HG03521 (cell line): ENCODE data around the gene KLRG1.

ENCODE experiments used
- ATAC-seq: cut with Tn5 transposase; IDR thresholded peaks from one replicate; pipeline ENCODE4 v1.9.1; 2021; ENCODE audit warnings: mild to moderate bottlenecking, moderate library complexity; ENCODE audit not compliant: unreplicated experiment

The KLRG1 gene

DNA sequence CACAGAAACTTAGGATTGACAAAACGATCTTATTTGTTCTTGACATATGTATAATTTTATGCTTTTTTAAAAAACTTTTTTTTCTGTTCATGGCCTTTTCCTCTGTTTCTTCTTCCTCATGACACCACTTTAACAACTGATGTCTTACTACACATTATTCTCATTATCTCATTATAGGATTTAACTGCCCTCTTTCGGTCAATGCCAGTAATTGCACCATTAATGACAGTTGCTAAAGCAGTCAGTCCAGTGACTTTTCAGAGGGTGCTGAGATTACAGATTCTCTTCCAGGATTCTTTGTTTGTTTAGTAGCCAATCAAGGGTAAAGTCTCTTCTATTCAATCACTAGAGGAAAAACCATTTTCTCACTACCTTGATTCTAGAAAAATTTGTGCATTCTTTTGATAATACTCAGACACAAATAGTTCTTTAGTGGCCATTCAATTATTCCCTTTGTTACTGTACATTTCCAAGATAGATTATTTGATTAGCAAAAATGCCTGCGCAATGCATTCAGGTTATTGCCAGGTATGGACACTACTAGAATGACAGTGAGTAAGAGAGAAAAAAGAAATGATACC lies 50.1 kb downstream of the KLRG1 start:
- no peak for ATAC-seq

DNA sequence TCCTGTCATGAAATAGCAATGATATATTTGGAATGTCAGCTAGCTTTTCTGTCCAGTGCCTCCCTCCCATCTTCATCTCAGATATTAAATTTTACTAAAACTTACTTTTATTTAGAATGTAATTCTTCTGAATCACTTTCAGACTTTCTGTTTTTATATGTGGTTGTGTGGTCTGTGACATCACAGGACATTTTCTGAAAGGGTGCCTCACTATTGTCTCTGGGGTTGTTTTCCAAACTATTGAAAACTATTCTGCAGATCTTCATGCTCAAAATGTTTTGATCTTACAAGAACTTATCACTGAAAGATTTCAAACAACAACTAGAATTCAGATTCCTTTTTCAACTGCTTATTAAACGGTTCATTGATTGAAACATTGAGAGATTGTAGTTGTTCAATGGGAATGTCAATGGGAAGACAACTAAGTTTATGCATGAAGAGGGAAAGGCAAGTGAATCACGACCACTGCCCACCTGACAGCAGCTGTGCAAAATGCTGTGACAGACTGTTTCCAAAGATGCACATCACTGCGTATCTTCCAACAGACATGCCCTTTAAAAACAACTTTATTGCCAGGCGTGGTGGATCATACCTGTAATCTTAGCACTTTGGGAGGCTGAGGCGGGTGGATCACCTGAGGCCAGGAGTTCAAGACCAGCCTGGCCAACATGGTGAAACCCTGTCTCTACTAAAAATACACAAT lies 51.3 kb downstream of the KLRG1 start:
- no peak for ATAC-seq

DNA sequence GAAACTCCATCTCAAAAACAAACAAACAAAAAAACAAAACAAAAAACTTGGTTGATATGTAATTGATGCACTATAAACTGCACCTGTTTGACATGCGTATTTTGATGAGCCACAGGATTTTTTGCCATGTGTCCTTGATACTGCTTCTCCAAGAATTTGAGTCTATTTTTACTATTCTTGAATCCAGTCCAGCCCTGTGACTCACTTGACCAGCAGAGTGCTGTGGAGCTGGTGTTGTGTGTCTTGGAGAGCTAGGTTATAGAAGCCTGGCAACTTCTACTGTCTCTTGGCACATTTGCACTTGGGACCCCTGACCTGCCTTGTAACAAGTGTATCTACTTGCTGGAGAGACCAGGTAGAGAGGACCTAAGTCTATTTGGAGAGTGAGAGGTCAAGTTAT lies 52.0 kb downstream of the KLRG1 start:
- no peak for ATAC-seq

GRCh38 chr12:9043766-9044165 lies 54.4 kb downstream of the KLRG1 start:
- no peak for ATAC-seq

DNA sequence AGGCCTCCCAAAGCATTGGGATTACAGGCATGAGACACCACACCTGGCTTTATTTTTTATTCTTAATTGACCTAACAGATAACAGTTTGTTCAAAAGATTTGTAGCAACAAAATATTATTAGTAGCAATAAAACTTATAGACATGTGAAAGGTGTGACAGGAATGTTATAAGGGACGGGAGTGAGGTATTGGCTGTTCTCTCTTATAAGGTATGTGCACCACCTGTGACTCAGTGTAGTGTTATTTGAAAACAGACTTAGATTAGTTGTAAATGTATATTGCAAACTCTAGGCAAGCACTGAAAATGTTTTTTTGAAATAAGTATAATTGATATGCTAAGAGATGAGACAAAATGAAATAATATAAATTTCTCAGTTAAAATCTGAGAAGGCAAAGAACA lies 57.8 kb downstream of the KLRG1 start:
- ATAC-seq = no peak

DNA sequence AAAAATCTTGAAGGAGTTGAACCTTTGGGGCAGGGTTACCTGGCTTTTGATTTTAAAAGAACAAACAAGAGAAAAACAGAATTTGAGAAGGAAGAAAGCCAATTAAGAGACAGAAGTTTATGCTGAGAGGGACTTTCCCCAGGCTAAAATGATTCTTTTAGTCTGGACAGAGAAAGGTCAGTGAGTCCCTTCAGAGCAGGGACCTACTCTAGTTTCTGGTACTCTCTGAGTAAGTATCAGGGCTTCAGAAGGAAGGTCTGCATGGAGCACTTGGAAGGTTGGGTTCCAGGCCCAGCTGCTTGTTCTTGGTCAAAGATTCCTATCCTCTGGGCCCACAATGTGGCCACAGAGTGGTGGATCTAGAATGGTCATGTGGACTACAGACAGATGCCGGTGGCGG lies 59.6 kb downstream of the KLRG1 start:
- no peak for ATAC-seq

GRCh38 chr12:9049520-9050133 lies 60.3 kb downstream of the KLRG1 start:
- ATAC-seq = no peak

DNA sequence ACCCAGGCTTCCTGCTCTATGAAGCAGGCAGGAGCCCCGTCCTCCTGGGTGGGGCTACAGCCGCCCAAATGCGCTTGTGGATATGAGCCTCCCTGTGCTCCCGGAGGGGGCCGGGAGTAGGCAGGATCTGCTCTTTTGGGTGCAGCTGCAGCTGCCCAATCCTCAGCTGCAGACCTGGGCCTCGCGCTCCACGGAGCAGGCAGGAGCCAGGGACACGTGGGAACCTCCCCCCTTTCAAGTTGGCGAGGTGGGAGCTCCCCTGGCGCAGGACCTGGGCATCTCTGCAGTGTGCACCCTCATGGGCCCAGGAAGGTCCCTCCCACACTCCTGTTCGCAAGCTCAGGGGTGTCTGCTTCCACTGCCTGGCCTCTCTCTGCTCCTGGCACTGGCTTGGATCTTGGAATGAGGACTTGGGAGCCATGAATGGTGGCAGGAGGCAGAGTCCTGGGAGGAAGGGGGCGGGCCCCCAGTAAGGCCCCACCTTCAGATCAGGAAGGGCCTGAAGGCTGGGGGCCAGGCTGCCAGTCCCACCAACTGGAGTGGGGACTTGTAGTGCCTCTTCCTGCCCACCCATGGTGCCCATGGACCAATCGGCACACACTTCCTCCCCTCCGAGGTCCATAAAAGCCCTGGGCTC lies 61.3 kb downstream of the KLRG1 start:
- ATAC-seq = no peak

GRCh38 chr12:9051158-9051550 lies 61.8 kb downstream of the KLRG1 start:
- no peak for ATAC-seq

DNA sequence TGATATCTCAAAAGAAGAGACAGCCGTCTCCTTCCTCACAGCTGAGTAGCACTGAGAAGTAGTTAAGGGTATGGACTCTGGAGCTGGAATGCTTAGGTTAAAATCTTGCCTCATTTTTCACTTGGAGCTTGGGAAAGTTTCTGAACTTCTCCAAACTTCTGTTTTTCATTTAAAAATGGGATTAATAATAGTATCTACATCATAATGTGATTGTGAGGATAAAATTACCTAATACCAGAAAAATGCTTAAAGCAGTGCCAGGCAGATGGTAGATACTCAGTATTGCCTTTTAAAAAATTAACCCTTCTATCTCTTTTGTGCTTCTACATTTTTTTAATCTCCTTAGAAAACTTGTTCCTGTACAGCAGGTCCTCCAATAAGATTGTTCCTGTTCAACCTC lies 63.3 kb downstream of the KLRG1 start:
- ATAC-seq = no peak
